GM23248 (cell line): ENCODE results near the gene PEX14.

ENCODE experiments used
- EZH2 ChIP-seq: fragments of 200-600 bp; sonication (generic); IDR thresholded peaks from 2 replicates; pipeline ENCODE4 v1.6.1; 2018; ENCODE audit warnings: antibody characterized with exemption, mild to moderate bottlenecking; ENCODE audit not compliant: insufficient read depth, poor library complexity, severe bottlenecking
- EZH2phosphoT487 ChIP-seq: fragments of 200-600 bp; sonication (generic); IDR thresholded peaks from 2 replicates; pipeline ENCODE4 v1.6.1; 2018; ENCODE audit warnings: antibody characterized with exemption, moderate library complexity, mild to moderate bottlenecking, low read depth; ENCODE audit not compliant: insufficient read depth

- TF ChIP-seq EZH2, result no peak
- TF ChIP-seq EZH2phosphoT487, result no peak
Observed at GRCh38 chr1:10578070-10578469, 103.3 kb downstream of the PEX14 start.
